Measurements from ENCODE around the gene STX18.
"Not testable (repeated sequence)": the region's sequence is repeated elsewhere in the genome, so short reads cannot be mapped to it uniquely, and the experiment has no call there.

STX18 gene

GRCh38 chr4:4507923-4508322, 33.9 kb downstream of the STX18 start:
- no peak for DNase-seq (ENCODE audit: low read depth)

- no peak for DNase-seq (ENCODE audit: low read depth)
These were observed 34.4 kb downstream of the STX18 start for GRCh38 chr4:4507403-4507802.

GRCh38 chr4:4506961-4507360, 34.9 kb downstream of the STX18 start:
- no peak for DNase-seq (ENCODE audit: low read depth)

GRCh38 chr4:4505211-4505610, 36.6 kb downstream of the STX18 start:
- DNase-seq (ENCODE audit: low read depth): not testable (repeated sequence)

GRCh38 chr4:4504783-4505182, 37.1 kb downstream of the STX18 start:
- no peak for DNase-seq (ENCODE audit: low read depth)

GRCh38 chr4:4502694-4503311, 39.0 kb downstream of the STX18 start:
- DNase-seq (ENCODE audit: low read depth): no peak

- no peak for DNase-seq (ENCODE audit: low read depth)
These were observed 40.2 kb downstream of the STX18 start for GRCh38 chr4:4501679-4502078.

- DNase-seq (ENCODE audit: low read depth): no peak
These were observed 42.3 kb downstream of the STX18 start for GRCh38 chr4:4499438-4500123.

GRCh38 chr4:4496592-4497372, 45.1 kb downstream of the STX18 start:
- DNase-seq (ENCODE audit: low read depth): no peak

GRCh38 chr4:4494882-4495281, 47.0 kb downstream of the STX18 start:
- DNase-seq (ENCODE audit: low read depth): no peak

- DNase-seq (ENCODE audit: low read depth): no peak
These were observed 49.5 kb downstream of the STX18 start for GRCh38 chr4:4492161-4492847.

GRCh38 chr4:4491396-4491893, 50.4 kb downstream of the STX18 start:
- no peak for DNase-seq (ENCODE audit: low read depth)

- DNase-seq (ENCODE audit: low read depth): no peak
These were observed 51.0 kb downstream of the STX18 start for GRCh38 chr4:4490816-4491215.

- DNase-seq (ENCODE audit: low read depth): no peak
These were observed 51.8 kb downstream of the STX18 start for GRCh38 chr4:4490041-4490440.

- peak; percentile 48 for DNase-seq (ENCODE audit: low read depth)
These were observed 53.1 kb downstream of the STX18 start for GRCh38 chr4:4488405-4489404.

GRCh38 chr4:4486969-4487368, 54.9 kb downstream of the STX18 start:
- no peak for DNase-seq (ENCODE audit: low read depth)

GRCh38 chr4:4485806-4486205, 56.0 kb downstream of the STX18 start:
- no peak for DNase-seq (ENCODE audit: low read depth)

- no peak for DNase-seq (ENCODE audit: low read depth)
These were observed 60.4 kb downstream of the STX18 start for GRCh38 chr4:4481399-4481994.

GRCh38 chr4:4480685-4481398, 61.0 kb downstream of the STX18 start:
- DNase-seq (ENCODE audit: low read depth): no peak

GRCh38 chr4:4480205-4480604, 61.6 kb downstream of the STX18 start:
- DNase-seq (ENCODE audit: low read depth): no peak
